Memory B cell (primary cell): ENCODE results near the gene SYCN.

Source experiments
- ATAC-seq: fragments of 150-1000 bp; cut with Tn5 transposase; 2 replicates; pipeline ENCODE4 v1.10.0; 2021; ENCODE audit warnings: low read depth, mild to moderate bottlenecking, moderate library complexity
- DNase-seq, 2 donors: peaks; one replicate each; pipeline ENCODE4 v3.0.0; 2022; ENCODE audit warnings: low spot score in 2 of 2
- H3K27ac Mint-ChIP-seq: one replicate; pipeline ENCODE4 v1.8.0; 2022; ENCODE audit warnings: mild to moderate bottlenecking, moderate library complexity, mixed read lengths
- H3K27me3 Mint-ChIP-seq: one replicate; pipeline ENCODE4 v1.8.0; 2022; ENCODE audit warnings: mixed read lengths
- H3K36me3 Mint-ChIP-seq: one replicate; pipeline ENCODE4 v1.8.0; 2022; ENCODE audit warnings: mild to moderate bottlenecking, mixed read lengths
- H3K4me1 Mint-ChIP-seq: one replicate; pipeline ENCODE4 v1.8.0; 2022; ENCODE audit warnings: mixed read lengths
- H3K4me3 Mint-ChIP-seq: one replicate; pipeline ENCODE4 v1.8.0; 2022; ENCODE audit warnings: mild to moderate bottlenecking, moderate library complexity, mixed read lengths
- H3K9me3 Mint-ChIP-seq: one replicate; pipeline ENCODE4 v1.8.0; 2022; ENCODE audit warnings: mixed read lengths

The SYCN gene

GRCh38 chr19:39166571-39167391, 37.3 kb downstream of the SYCN start:
- H3K9me3 Mint-ChIP-seq, result no peaks in the 10 kb centered on the region
- peaks cover 15% of the 10 kb centered on the region for H3K36me3 Mint-ChIP-seq
- peaks cover 4% of the 10 kb centered on the region for H3K4me1 Mint-ChIP-seq
- H3K27me3 Mint-ChIP-seq, result no peaks in the 10 kb centered on the region
- H3K4me3 Mint-ChIP-seq, result no peak overlapping the region
- ATAC-seq, result no peak
- no peak overlapping the region for H3K27ac Mint-ChIP-seq
- DNase-seq, result no peak

GRCh38 chr19:39165857-39166256, 38.2 kb downstream of the SYCN start:
- Mint-ChIP-seq H3K27ac (no peak overlapping the region), H3K36me3 (peaks cover 17% of the 10 kb centered on the region), H3K4me3 (no peak overlapping the region), H3K9me3 (no peaks in the 10 kb centered on the region), H3K4me1 (peaks cover 8% of the 10 kb centered on the region), H3K27me3 (no peaks in the 10 kb centered on the region)
- DNase-seq (no peak), ATAC-seq (no peak)

GRCh38 chr19:39164289-39164688, 39.8 kb downstream of the SYCN start:
- peaks cover 12% of the 10 kb centered on the region for H3K4me1 Mint-ChIP-seq
- ATAC-seq (no peak), DNase-seq (no peak)
- H3K27ac Mint-ChIP-seq, result no peak overlapping the region
- H3K4me3 Mint-ChIP-seq, result no peak overlapping the region
- no peaks in the 10 kb centered on the region for H3K27me3 Mint-ChIP-seq
- H3K36me3 Mint-ChIP-seq, result peaks cover 12% of the 10 kb centered on the region
- no peaks in the 10 kb centered on the region for H3K9me3 Mint-ChIP-seq

- H3K27ac Mint-ChIP-seq, result no peak overlapping the region
- H3K4me1 Mint-ChIP-seq, result peaks cover 12% of the 10 kb centered on the region
- no peaks in the 10 kb centered on the region for H3K27me3 Mint-ChIP-seq
- no peaks in the 10 kb centered on the region for H3K9me3 Mint-ChIP-seq
- H3K4me3 Mint-ChIP-seq, result no peak overlapping the region
- H3K36me3 Mint-ChIP-seq, result peaks cover 7% of the 10 kb centered on the region
- ATAC-seq (no peak), DNase-seq (no peak)
Observed at GRCh38 chr19:39163621-39164020, 40.4 kb downstream of the SYCN start.

GRCh38 chr19:39162441-39163043, 41.5 kb downstream of the SYCN start:
- Mint-ChIP-seq H3K4me3 (no peak overlapping the region), H3K36me3 (peaks cover 5% of the 10 kb centered on the region), H3K4me1 (peaks cover 17% of the 10 kb centered on the region), H3K27ac (peak overlapping the region; percentile 46), H3K27me3 (no peaks in the 10 kb centered on the region), H3K9me3 (no peaks in the 10 kb centered on the region)
- DNase-seq (no peak), ATAC-seq (no peak)

- no peaks in the 10 kb centered on the region for H3K27me3 Mint-ChIP-seq
- H3K27ac Mint-ChIP-seq, result no peak overlapping the region
- DNase-seq (no peak), ATAC-seq (no peak)
- peaks cover 5% of the 10 kb centered on the region for H3K36me3 Mint-ChIP-seq
- peaks cover 20% of the 10 kb centered on the region for H3K4me1 Mint-ChIP-seq
- H3K9me3 Mint-ChIP-seq, result no peaks in the 10 kb centered on the region
- H3K4me3 Mint-ChIP-seq, result no peak overlapping the region
Observed at GRCh38 chr19:39160889-39161672, 43.0 kb downstream of the SYCN start.

GRCh38 chr19:39160523-39160861, 43.6 kb downstream of the SYCN start:
- peaks cover 23% of the 10 kb centered on the region for H3K4me1 Mint-ChIP-seq
- no peak overlapping the region for H3K27ac Mint-ChIP-seq
- DNase-seq (no peak), ATAC-seq (no peak)
- H3K27me3 Mint-ChIP-seq, result no peaks in the 10 kb centered on the region
- peaks cover 7% of the 10 kb centered on the region for H3K36me3 Mint-ChIP-seq
- H3K9me3 Mint-ChIP-seq, result no peaks in the 10 kb centered on the region
- no peak overlapping the region for H3K4me3 Mint-ChIP-seq

- Mint-ChIP-seq H3K27me3 (no peaks in the 10 kb centered on the region), H3K27ac (no peak overlapping the region), H3K4me3 (no peak overlapping the region), H3K4me1 (peaks cover 27% of the 10 kb centered on the region), H3K9me3 (no peaks in the 10 kb centered on the region), H3K36me3 (peaks cover 13% of the 10 kb centered on the region)
- DNase-seq, result no peak
- no peak for ATAC-seq
Observed at GRCh38 chr19:39158646-39159260, 45.3 kb downstream of the SYCN start.

GRCh38 chr19:39157997-39158389, 46.1 kb downstream of the SYCN start:
- ATAC-seq, result no peak
- DNase-seq, result no peak
- H3K4me1 Mint-ChIP-seq, result peaks cover 27% of the 10 kb centered on the region
- H3K36me3 Mint-ChIP-seq, result peaks cover 14% of the 10 kb centered on the region
- no peak overlapping the region for H3K4me3 Mint-ChIP-seq
- H3K27me3 Mint-ChIP-seq, result no peaks in the 10 kb centered on the region
- H3K27ac Mint-ChIP-seq, result no peak overlapping the region
- no peaks in the 10 kb centered on the region for H3K9me3 Mint-ChIP-seq

- DNase-seq (no peak), ATAC-seq (no peak)
- peaks cover 24% of the 10 kb centered on the region for H3K4me1 Mint-ChIP-seq
- H3K27me3 Mint-ChIP-seq, result no peaks in the 10 kb centered on the region
- no peak overlapping the region for H3K27ac Mint-ChIP-seq
- H3K36me3 Mint-ChIP-seq, result peaks cover 11% of the 10 kb centered on the region
- no peak overlapping the region for H3K4me3 Mint-ChIP-seq
- H3K9me3 Mint-ChIP-seq, result no peaks in the 10 kb centered on the region
Observed at GRCh38 chr19:39157275-39157996, 46.6 kb downstream of the SYCN start.

- peaks cover 22% of the 10 kb centered on the region for H3K4me1 Mint-ChIP-seq
- H3K4me3 Mint-ChIP-seq, result no peak overlapping the region
- H3K36me3 Mint-ChIP-seq, result peaks cover 9% of the 10 kb centered on the region
- ATAC-seq, result no peak
- DNase-seq, result no peak
- H3K27me3 Mint-ChIP-seq, result no peaks in the 10 kb centered on the region
- no peak overlapping the region for H3K27ac Mint-ChIP-seq
- no peaks in the 10 kb centered on the region for H3K9me3 Mint-ChIP-seq
Observed at GRCh38 chr19:39156326-39157230, 47.5 kb downstream of the SYCN start.

- H3K36me3 Mint-ChIP-seq, result peaks cover 9% of the 10 kb centered on the region
Observed at GRCh38 chr19:39155741-39156140, 48.3 kb downstream of the SYCN start.

More at GRCh38 chr19:39155741-39156140, 48.3 kb downstream of the SYCN start:
- no peak for ATAC-seq
- no peaks in the 10 kb centered on the region for H3K9me3 Mint-ChIP-seq
- H3K4me1 Mint-ChIP-seq, result peaks cover 20% of the 10 kb centered on the region
- no peak overlapping the region for H3K4me3 Mint-ChIP-seq
- H3K27ac Mint-ChIP-seq, result no peak overlapping the region
- no peaks in the 10 kb centered on the region for H3K27me3 Mint-ChIP-seq
- DNase-seq, result no peak
